ENCODE data around the gene IPO11. TPM values are rescaled to one million over a fixed set of nuclear protein-coding genes. Genes with fewer than 3 reads are reported as not detected.

IPO11 gene
- total and polyA plus RNA-seq, 7 experiments from 2014 or later, result 5.9 to 29.0 (median 23.2) TPM

- no peak for DNase-seq
- no peaks in the 10 kb centered on the region for H3K9me3 Mint-ChIP-seq
- H3K27ac Mint-ChIP-seq, result peak overlapping the region in 2 of 9 donors; percentile 17 to 20
- H3K4me1 Mint-ChIP-seq, result peaks cover 8 to 49% (median 38%) of the 10 kb centered on the region in 7 donors
- Histone ChIP-seq H3K4me1 (ENCODE audit: control insufficient read depth in 2 of 2, insufficient read depth in 2 of 2, low read length in 2 of 2) (no peaks in the 10 kb centered on the region), H3K27me3 (ENCODE audit: control insufficient read depth in 2 of 2, insufficient read depth in 2 of 2, low read length in 2 of 2) (no peaks in the 10 kb centered on the region), H3K9me3 (ENCODE audit: control insufficient read depth in 2 of 3, low read length in 3 of 3) (no peaks in the 10 kb centered on the region), H3K36me3 (ENCODE audit: control insufficient read depth in 2 of 3, insufficient read depth in 3 of 3, low read length in 3 of 3) (no peaks in the 10 kb centered on the region), H3K27ac (ENCODE audit: low read depth, low read length) (no peak overlapping the region), H3K4me3 (ENCODE audit: low read length) (no peak overlapping the region)
- no peak overlapping the region for H3K4me3 Mint-ChIP-seq
- intact Hi-C loops (cut with micrococcal nuclease), result no loop called here
- ChIA-PET CTCF (no interaction called here), POLR2A (interaction anchor here (0.6 to 1.1 kb wide), 2 partner anchors 29 to 76 kb away, joined by 3 read pairs; partner anchors contain the start of gene DIMT1)
- peaks cover 0 to 13% (median 0%) of the 10 kb centered on the region in 5 donors for H3K36me3 Mint-ChIP-seq
- no peaks in the 10 kb centered on the region for H3K27me3 Mint-ChIP-seq
- peak; percentile 60 for ATAC-seq
Measured at GRCh38 chr5:62431735-62432620, 19.4 kb downstream of the IPO11 start.

DNA sequence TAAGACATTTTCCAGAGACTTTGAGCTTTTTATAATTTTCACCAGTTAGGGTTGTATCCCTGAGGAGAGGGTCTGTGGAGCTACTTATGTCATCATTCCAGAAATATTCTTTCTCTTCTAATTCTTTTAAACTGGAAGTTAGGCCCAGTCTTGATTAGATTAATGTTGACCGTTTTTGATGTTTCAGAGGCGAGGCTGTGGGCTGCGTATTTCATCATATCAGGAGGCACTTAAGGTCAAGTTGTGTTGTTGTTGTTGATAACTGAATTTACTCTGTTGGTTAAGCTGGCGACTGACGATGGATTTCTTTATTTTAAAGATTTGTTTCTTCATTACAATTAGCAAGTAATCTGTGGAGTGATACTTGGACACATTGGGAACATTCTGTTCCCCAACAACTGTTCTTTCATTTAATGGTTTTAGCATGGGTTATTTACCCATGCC lies 20.1 kb downstream of the IPO11 start:
- H3K27me3 Mint-ChIP-seq, result no peaks in the 10 kb centered on the region
- H3K4me3 ChIP-seq (ENCODE audit: low read length), result no peak overlapping the region
- H3K27me3 ChIP-seq (ENCODE audit: control insufficient read depth in 2 of 2, insufficient read depth in 2 of 2, low read length in 2 of 2), result no peaks in the 10 kb centered on the region
- peaks cover 0 to 15% (median 0%) of the 10 kb centered on the region in 5 donors for H3K36me3 Mint-ChIP-seq
- CTCF ChIA-PET, result no interaction called here
- H3K9me3 ChIP-seq (ENCODE audit: control insufficient read depth in 2 of 3, low read length in 3 of 3), result no peaks in the 10 kb centered on the region
- H3K27ac ChIP-seq (ENCODE audit: low read depth, low read length), result no peak overlapping the region
- peak overlapping the region in 2 of 9 donors; percentile 17 to 55 for H3K27ac Mint-ChIP-seq
- no peak overlapping the region for H3K4me3 Mint-ChIP-seq
- ATAC-seq, result peak; percentile 36
- H3K9me3 Mint-ChIP-seq, result no peaks in the 10 kb centered on the region
- intact Hi-C loops (cut with micrococcal nuclease), result no loop called here
- no peaks in the 10 kb centered on the region for H3K36me3 ChIP-seq (ENCODE audit: control insufficient read depth in 2 of 3, insufficient read depth in 3 of 3, low read length in 3 of 3)
- POLR2A ChIA-PET, result interaction anchor here (0.6 to 1.1 kb wide), 2 partner anchors 29 to 77 kb away, joined by 3 read pairs; partner anchors contain the start of gene DIMT1
- no peak for DNase-seq
- H3K4me1 ChIP-seq (ENCODE audit: control insufficient read depth in 2 of 2, insufficient read depth in 2 of 2, low read length in 2 of 2), result no peaks in the 10 kb centered on the region
- peaks cover 8 to 47% (median 36%) of the 10 kb centered on the region in 7 donors for H3K4me1 Mint-ChIP-seq

GRCh38 chr5:62448528-62448927 lies 36.0 kb downstream of the IPO11 start:
- H3K27me3 ChIP-seq (ENCODE audit: control insufficient read depth in 2 of 2, insufficient read depth in 2 of 2, low read length in 2 of 2), result no peaks in the 10 kb centered on the region
- H3K9me3 ChIP-seq (ENCODE audit: control insufficient read depth in 2 of 3, low read length in 3 of 3), result no peaks in the 10 kb centered on the region
- Mint-ChIP-seq H3K4me1 (peaks cover 0 to 3% (median 0%) of the 10 kb centered on the region in 7 donors), H3K36me3 (peaks cover 0 to 29% (median 15%) of the 10 kb centered on the region in 5 donors), H3K4me3 (no peak overlapping the region), H3K9me3 (no peaks in the 10 kb centered on the region), H3K27me3 (no peaks in the 10 kb centered on the region), H3K27ac (no peak overlapping the region)
- intact Hi-C loops (cut with micrococcal nuclease), result no loop called here
- ATAC-seq (no peak), DNase-seq (no peak)
- ChIA-PET POLR2A (no interaction called here), CTCF (no interaction called here)
- no peaks in the 10 kb centered on the region for H3K4me1 ChIP-seq (ENCODE audit: control insufficient read depth in 2 of 2, insufficient read depth in 2 of 2, low read length in 2 of 2)
- H3K36me3 ChIP-seq (ENCODE audit: control insufficient read depth in 2 of 3, insufficient read depth in 3 of 3, low read length in 3 of 3), result peaks cover 0 to 30% (median 0%) of the 10 kb centered on the region in 3 experiments
- no peak overlapping the region for H3K4me3 ChIP-seq (ENCODE audit: low read length)
- H3K27ac ChIP-seq (ENCODE audit: low read depth, low read length), result no peak overlapping the region

DNA sequence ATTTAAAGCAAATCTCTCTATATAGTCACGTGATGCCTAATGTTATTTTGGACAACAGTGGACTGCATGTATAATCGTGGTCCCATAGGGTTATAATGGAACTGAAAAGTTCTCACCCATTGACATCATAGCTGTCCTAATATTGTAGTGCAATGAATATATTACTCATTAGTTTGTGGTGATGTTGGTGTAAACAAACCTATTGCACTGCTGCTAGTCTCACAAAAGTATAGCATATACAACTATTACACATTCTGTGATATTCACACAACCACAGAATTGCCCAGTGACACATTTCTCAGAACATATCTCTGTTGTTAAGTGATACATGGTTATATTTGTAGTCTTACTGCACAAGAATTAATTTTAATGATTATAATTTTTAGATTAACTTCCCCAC lies 37.7 kb downstream of the IPO11 start:
- CTCF ChIA-PET, result interaction anchor here (1.6 kb wide), 1 partner anchor 10 kb away, joined by 3 read pairs; no protein-coding TSS in a partner anchor
- DNase-seq (no peak), ATAC-seq (no peak)
- Mint-ChIP-seq H3K36me3 (peaks cover 3 to 37% (median 18%) of the 10 kb centered on the region in 5 donors), H3K27ac (no peak overlapping the region), H3K4me1 (peaks cover 0 to 2% (median 0%) of the 10 kb centered on the region in 7 donors), H3K4me3 (no peak overlapping the region), H3K9me3 (no peaks in the 10 kb centered on the region), H3K27me3 (no peaks in the 10 kb centered on the region)
- Histone ChIP-seq H3K4me3 (ENCODE audit: low read length) (no peak overlapping the region), H3K27me3 (ENCODE audit: control insufficient read depth in 2 of 2, insufficient read depth in 2 of 2, low read length in 2 of 2) (no peaks in the 10 kb centered on the region), H3K9me3 (ENCODE audit: control insufficient read depth in 2 of 3, low read length in 3 of 3) (no peaks in the 10 kb centered on the region), H3K4me1 (ENCODE audit: control insufficient read depth in 2 of 2, insufficient read depth in 2 of 2, low read length in 2 of 2) (no peaks in the 10 kb centered on the region), H3K36me3 (ENCODE audit: control insufficient read depth in 2 of 3, insufficient read depth in 3 of 3, low read length in 3 of 3) (peaks cover 0 to 34% (median 0%) of the 10 kb centered on the region in 3 experiments), H3K27ac (ENCODE audit: low read depth, low read length) (no peak overlapping the region)
- POLR2A ChIA-PET, result no interaction called here
- intact Hi-C loops (cut with micrococcal nuclease), result no loop called here

DNA sequence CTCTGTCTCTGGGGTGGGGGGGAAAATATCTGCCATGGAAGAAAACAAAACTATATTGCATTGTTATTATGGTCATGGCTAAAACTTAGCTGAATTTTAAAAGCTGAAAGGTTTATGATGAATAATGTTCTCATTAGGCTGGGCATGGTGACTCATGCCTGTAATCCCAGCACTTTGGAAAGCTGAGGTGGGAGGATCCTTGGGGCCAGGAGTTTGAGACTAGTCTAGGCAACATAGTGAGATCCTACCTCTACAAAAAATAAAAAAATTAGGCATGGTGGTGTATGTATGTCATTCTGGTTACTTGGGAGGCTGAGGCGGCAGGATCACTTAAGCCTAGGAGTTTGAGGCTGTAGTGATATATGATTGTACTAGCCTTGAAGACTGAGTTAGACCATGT lies 44.5 kb downstream of the IPO11 start:
- ChIA-PET POLR2A (no interaction called here), CTCF (interaction anchor here (0.6 to 0.9 kb wide), 3 partner anchors 12 to 233 kb away, joined by 3 to 4 read pairs (median 3); no protein-coding TSS in a partner anchor)
- ATAC-seq (no peak), DNase-seq (no peak)
- Histone ChIP-seq H3K9me3 (ENCODE audit: control insufficient read depth in 2 of 3, low read length in 3 of 3) (no peaks in the 10 kb centered on the region), H3K27ac (ENCODE audit: low read depth, low read length) (no peak overlapping the region), H3K36me3 (ENCODE audit: control insufficient read depth in 2 of 3, insufficient read depth in 3 of 3, low read length in 3 of 3) (peaks cover 0 to 18% (median 0%) of the 10 kb centered on the region in 3 experiments), H3K4me1 (ENCODE audit: control insufficient read depth in 2 of 2, insufficient read depth in 2 of 2, low read length in 2 of 2) (no peaks in the 10 kb centered on the region), H3K4me3 (ENCODE audit: low read length) (no peak overlapping the region), H3K27me3 (ENCODE audit: control insufficient read depth in 2 of 2, insufficient read depth in 2 of 2, low read length in 2 of 2) (no peaks in the 10 kb centered on the region)
- intact Hi-C loops (cut with micrococcal nuclease), result no loop called here
- Mint-ChIP-seq H3K27me3 (no peaks in the 10 kb centered on the region), H3K4me1 (peaks cover 0 to 9% (median 3%) of the 10 kb centered on the region in 7 donors), H3K27ac (peak overlapping the region in 1 of 9 donors; percentile 20), H3K9me3 (no peaks in the 10 kb centered on the region), H3K36me3 (peaks cover 3 to 24% (median 8%) of the 10 kb centered on the region in 5 donors), H3K4me3 (no peak overlapping the region)

- Histone ChIP-seq H3K27ac (ENCODE audit: low read depth, low read length) (no peak overlapping the region), H3K9me3 (ENCODE audit: control insufficient read depth in 2 of 3, low read length in 3 of 3) (no peaks in the 10 kb centered on the region), H3K4me1 (ENCODE audit: control insufficient read depth in 2 of 2, insufficient read depth in 2 of 2, low read length in 2 of 2) (no peaks in the 10 kb centered on the region), H3K36me3 (ENCODE audit: control insufficient read depth in 2 of 3, insufficient read depth in 3 of 3, low read length in 3 of 3) (peaks cover 0 to 3% (median 0%) of the 10 kb centered on the region in 3 experiments), H3K27me3 (ENCODE audit: control insufficient read depth in 2 of 2, insufficient read depth in 2 of 2, low read length in 2 of 2) (no peaks in the 10 kb centered on the region), H3K4me3 (ENCODE audit: low read length) (no peak overlapping the region)
- Mint-ChIP-seq H3K4me1 (peaks cover 1 to 17% (median 4%) of the 10 kb centered on the region in 7 donors), H3K36me3 (peaks cover 0 to 4% (median 0%) of the 10 kb centered on the region in 5 donors), H3K4me3 (no peak overlapping the region), H3K27ac (peak overlapping the region in 1 of 9 donors; percentile 19), H3K9me3 (no peaks in the 10 kb centered on the region), H3K27me3 (no peaks in the 10 kb centered on the region)
- ATAC-seq (peak; percentile 58), DNase-seq (peak in 6 of 9 donors; percentile 11 to 48 (median 34))
- ChIA-PET CTCF (interaction anchor here (0.5 to 1.2 kb wide), 6 partner anchors 11 to 1897 kb away, joined by 3 to 4 read pairs (median 3); no protein-coding TSS in a partner anchor), POLR2A (no interaction called here)
- intact Hi-C loops (cut with micrococcal nuclease), result loop anchor here (1.0 to 2.0 kb wide), 4 partner anchors 172 to 1502 kb away; partner anchors contain the start of gene HTR1A (in 1 of the 2)
Measured at GRCh38 chr5:62460578-62460983, 48.0 kb downstream of the IPO11 start.
